OCI-LY7 (cell line): Measurements from ENCODE around the gene ABCC1.

ENCODE experiments used
- CTCF ChIP-seq: fragments of 200-600 bp; sonication (generic); conservative IDR thresholded peaks from 2 replicates; pipeline ENCODE4 v1.5.1; 2014; ENCODE audit warnings: mild to moderate bottlenecking, antibody characterized with exemption, low read length, moderate library complexity, mixed read lengths
- EZH2phosphoT487 ChIP-seq: fragments of 200-600 bp; sonication (generic); IDR thresholded peaks from 2 replicates; pipeline ENCODE4 v1.6.1; 2018; ENCODE audit warnings: low read depth, borderline replicate concordance, mild to moderate bottlenecking, mixed run types, antibody characterized with exemption, low read length, moderate library complexity, mixed read lengths

- TF ChIP-seq CTCF (no peak), EZH2phosphoT487 (no peak)
Observed at GRCh38 chr16:16124438-16124837, 175.0 kb downstream of the ABCC1 start.
